Muscle layer of colon (tissue), 2 donors: ENCODE data around the gene DCAF4.
"Not testable (repeated sequence)": the region's sequence is repeated elsewhere in the genome, so short reads cannot be mapped to it uniquely, and the experiment has no call there.

Source experiments
- H3K27ac ChIP-seq: one replicate; pipeline ENCODE4 v1.7.0; 2013; ENCODE audit warnings: low read depth, mild to moderate bottlenecking, low read length, moderate library complexity
- H3K27me3 ChIP-seq, 2 donors: one replicate each; pipeline ENCODE4 v1.7.0; 2013; ENCODE audit warnings: low read length in 2 of 2, mild to moderate bottlenecking in 2 of 2; ENCODE audit not compliant: insufficient read depth in 2 of 2, control insufficient read depth in 1 of 2
- H3K36me3 ChIP-seq: one replicate; pipeline ENCODE4 v1.7.0; 2013; ENCODE audit warnings: mild to moderate bottlenecking, low read length; ENCODE audit not compliant: insufficient read depth
- H3K4me1 ChIP-seq: one replicate; pipeline ENCODE4 v1.7.0; 2013; ENCODE audit warnings: mild to moderate bottlenecking, low read length; ENCODE audit not compliant: insufficient read depth
- H3K4me3 ChIP-seq, 2 donors: one replicate each; pipeline ENCODE4 v1.7.0; 2013; ENCODE audit warnings: low read length in 2 of 2, low read depth in 1 of 2, mild to moderate bottlenecking in 1 of 2, moderate library complexity in 1 of 2
- H3K9ac ChIP-seq: one replicate; pipeline ENCODE4 v1.7.0; 2013; ENCODE audit warnings: low read length
- H3K9me3 ChIP-seq: one replicate; pipeline ENCODE4 v1.7.0; 2013; ENCODE audit warnings: mild to moderate bottlenecking, low read length
- donor health status: abdominal sarcoma.
- donor health status: Adenocarcinoma of cecum.

DCAF4 gene

DNA sequence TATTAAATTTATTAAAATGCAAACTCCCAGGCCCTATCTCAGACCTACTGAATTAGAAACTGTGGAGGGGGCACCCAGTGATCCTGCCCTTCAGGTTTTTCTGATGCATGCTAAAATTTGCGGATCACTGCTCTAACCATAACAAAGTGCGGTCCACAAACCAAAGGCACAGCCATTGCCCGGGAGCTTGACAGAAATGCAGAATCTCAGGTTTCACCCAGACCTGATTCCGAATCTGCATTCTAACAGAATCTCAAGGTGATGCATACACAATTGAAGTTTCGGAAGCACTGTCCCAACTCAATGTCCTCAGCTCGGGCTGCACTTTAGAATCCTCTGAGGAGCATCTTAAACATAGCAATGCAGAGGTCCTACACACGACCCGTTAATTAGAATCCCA lies 54.6 kb downstream of the DCAF4 start:
- H3K9ac ChIP-seq: no peak overlapping the region
- no peaks in the 10 kb centered on the region for H3K9me3 ChIP-seq
- no peaks in the 10 kb centered on the region for H3K27me3 ChIP-seq
- no peaks in the 10 kb centered on the region for H3K4me1 ChIP-seq
- no peak overlapping the region for H3K27ac ChIP-seq
- H3K4me3 ChIP-seq: no peak overlapping the region
- peaks cover 46% of the 10 kb centered on the region for H3K36me3 ChIP-seq

DNA sequence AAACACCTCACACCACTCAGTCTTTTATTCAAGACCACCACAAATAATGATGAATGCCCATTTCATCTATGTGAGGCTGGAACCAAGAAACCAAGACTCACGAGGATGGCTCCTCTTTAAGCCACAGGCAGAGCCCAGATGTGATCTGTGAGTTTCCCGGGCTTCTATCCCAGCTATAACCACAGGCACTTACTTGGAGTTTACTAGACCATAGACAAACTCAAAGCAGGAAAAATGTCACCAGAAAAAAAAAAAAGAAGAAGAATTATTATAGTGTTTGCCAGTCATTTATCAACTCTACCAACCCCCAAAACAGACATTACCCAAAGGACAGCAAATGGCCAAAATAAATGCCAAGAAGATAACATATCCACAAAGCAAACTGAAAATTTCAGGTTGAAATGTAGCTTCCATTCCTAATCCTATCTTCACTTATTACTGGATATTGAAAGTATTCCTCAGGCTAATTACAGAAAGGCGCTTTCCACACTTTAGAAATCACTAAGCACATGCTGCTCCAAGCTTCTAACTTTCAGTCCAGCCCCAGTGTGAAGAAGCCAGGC lies 56.0 kb downstream of the DCAF4 start:
- Histone ChIP-seq H3K27ac (no peak overlapping the region), H3K4me3 (no peak overlapping the region), H3K9me3 (no peaks in the 10 kb centered on the region), H3K9ac (no peak overlapping the region), H3K4me1 (no peaks in the 10 kb centered on the region), H3K36me3 (peaks cover 47% of the 10 kb centered on the region), H3K27me3 (no peaks in the 10 kb centered on the region)

- H3K27ac ChIP-seq: no peak overlapping the region
- H3K4me1 ChIP-seq: no peaks in the 10 kb centered on the region
- no peaks in the 10 kb centered on the region for H3K9me3 ChIP-seq
- no peaks in the 10 kb centered on the region for H3K27me3 ChIP-seq
- no peak overlapping the region for H3K4me3 ChIP-seq
- H3K36me3 ChIP-seq: peaks cover 35% of the 10 kb centered on the region
- H3K9ac ChIP-seq: no peak overlapping the region
Measured at GRCh38 chr14:72986214-72986613, 60.0 kb downstream of the DCAF4 start.

- Histone ChIP-seq H3K9ac (no peak overlapping the region), H3K36me3 (peaks cover 30% of the 10 kb centered on the region), H3K9me3 (no peaks in the 10 kb centered on the region), H3K4me1 (no peaks in the 10 kb centered on the region), H3K4me3 (no peak overlapping the region), H3K27ac (no peak overlapping the region), H3K27me3 (no peaks in the 10 kb centered on the region)
Measured at GRCh38 chr14:72986857-72987256, 60.6 kb downstream of the DCAF4 start.

- Histone ChIP-seq H3K4me3 (no peak overlapping the region), H3K9ac (no peak overlapping the region), H3K27ac (no peak overlapping the region), H3K36me3 (peaks cover 29% of the 10 kb centered on the region), H3K4me1 (no peaks in the 10 kb centered on the region), H3K9me3 (no peaks in the 10 kb centered on the region), H3K27me3 (no peaks in the 10 kb centered on the region)
Measured at GRCh38 chr14:72990171-72990570, 63.9 kb downstream of the DCAF4 start.

GRCh38 chr14:72996916-72997315 lies 70.7 kb downstream of the DCAF4 start:
- no peak overlapping the region for H3K9ac ChIP-seq
- no peaks in the 10 kb centered on the region for H3K27me3 ChIP-seq
- H3K9me3 ChIP-seq: no peaks in the 10 kb centered on the region
- peaks cover 33% of the 10 kb centered on the region for H3K36me3 ChIP-seq
- H3K4me3 ChIP-seq: no peak overlapping the region
- H3K4me1 ChIP-seq: no peaks in the 10 kb centered on the region
- H3K27ac ChIP-seq: no peak overlapping the region

- Histone ChIP-seq H3K27me3 (no peaks in the 10 kb centered on the region), H3K36me3 (peaks cover 20% of the 10 kb centered on the region), H3K9me3 (no peaks in the 10 kb centered on the region), H3K27ac (no peak overlapping the region), H3K4me3 (no peak overlapping the region), H3K9ac (no peak overlapping the region), H3K4me1 (no peaks in the 10 kb centered on the region)
Measured at GRCh38 chr14:72998252-72998903, 72.1 kb downstream of the DCAF4 start.

- no peaks in the 10 kb centered on the region for H3K27me3 ChIP-seq
- peaks cover 20% of the 10 kb centered on the region for H3K36me3 ChIP-seq
- no peak overlapping the region for H3K9ac ChIP-seq
- no peaks in the 10 kb centered on the region for H3K9me3 ChIP-seq
- H3K4me3 ChIP-seq: no peak overlapping the region
- H3K4me1 ChIP-seq: no peaks in the 10 kb centered on the region
- H3K27ac ChIP-seq: no peak overlapping the region
Measured at GRCh38 chr14:72999316-72999715, 73.1 kb downstream of the DCAF4 start.

GRCh38 chr14:73000073-73000472 lies 73.8 kb downstream of the DCAF4 start:
- Histone ChIP-seq H3K36me3 (peaks cover 20% of the 10 kb centered on the region), H3K9me3 (no peaks in the 10 kb centered on the region), H3K9ac (no peak overlapping the region), H3K4me1 (no peaks in the 10 kb centered on the region), H3K4me3 (no peak overlapping the region), H3K27me3 (no peaks in the 10 kb centered on the region), H3K27ac (no peak overlapping the region)

GRCh38 chr14:73003681-73004080 lies 77.4 kb downstream of the DCAF4 start:
- Histone ChIP-seq H3K4me3 (no peak overlapping the region), H3K36me3 (no peaks in the 10 kb centered on the region), H3K27ac (no peak overlapping the region), H3K4me1 (peaks cover 15% of the 10 kb centered on the region), H3K9ac (no peak overlapping the region), H3K27me3 (no peaks in the 10 kb centered on the region), H3K9me3 (no peaks in the 10 kb centered on the region)

DNA sequence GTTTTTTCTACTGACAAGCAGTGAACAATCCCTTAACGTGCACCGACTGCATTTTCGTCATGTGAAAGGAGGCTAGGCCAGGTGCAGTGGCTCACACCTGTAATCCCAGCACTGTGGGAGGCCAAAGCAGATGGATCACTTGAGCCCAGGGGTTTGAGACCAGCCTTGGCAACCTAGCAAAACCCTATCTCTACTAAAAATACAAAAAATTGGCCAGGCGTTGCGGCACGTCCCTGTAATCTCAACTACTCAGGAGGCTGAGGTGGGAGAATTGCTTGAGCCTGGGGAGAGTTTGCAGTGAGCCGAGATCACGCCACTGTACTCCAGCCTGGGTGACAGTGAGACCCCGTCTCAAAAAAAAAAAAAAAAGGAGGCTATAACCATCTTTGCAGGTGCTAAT lies 78.4 kb downstream of the DCAF4 start:
- H3K27ac ChIP-seq, H3K27me3 ChIP-seq, H3K4me3 ChIP-seq, H3K9me3 ChIP-seq, H3K36me3 ChIP-seq, H3K9ac ChIP-seq: not testable (repeated sequence)
- peaks cover 23% of the 10 kb centered on the region for H3K4me1 ChIP-seq

- no peaks in the 10 kb centered on the region for H3K36me3 ChIP-seq
- H3K4me1 ChIP-seq: peaks cover 23% of the 10 kb centered on the region
- H3K9ac ChIP-seq: no peak overlapping the region
- H3K4me3 ChIP-seq: no peak overlapping the region
- no peaks in the 10 kb centered on the region for H3K27me3 ChIP-seq
- H3K27ac ChIP-seq: no peak overlapping the region
- no peaks in the 10 kb centered on the region for H3K9me3 ChIP-seq
Measured at GRCh38 chr14:73007835-73008234, 81.6 kb downstream of the DCAF4 start.
